Measurements from ENCODE around the gene B3GAT2. TPM values are rescaled to one million over a fixed set of nuclear protein-coding genes. Genes with fewer than 3 reads are reported as not detected.

Gene B3GAT2
- total RNA-seq: under 0.01 TPM in 1 of 2 replicates, not detected in the other

GRCh38 chr6:70956451-70957283, at the start of gene B3GAT2:
TSS of gene B3GAT2 (minus strand) at chr6:70957060. CDS start at chr6:70956429, 631 bp downstream.

